Neural cell (in vitro differentiated cells): ENCODE results near the gene CDCP1. TPM values are rescaled to one million over a fixed set of nuclear protein-coding genes. Genes with fewer than 3 reads are reported as not detected.

Experiments
- H2AFZ ChIP-seq: fragments of 200-600, 300-800 bp; sonication (generic), shearing (Covaris generic); 2 replicates; pipeline ENCODE4 v1.6.0; 2014; ENCODE audit warnings: low read depth, mild to moderate bottlenecking, antibody characterized with exemption, low read length, moderate library complexity
- H3F3A ChIP-seq: fragments of 200-600 bp; shearing (Covaris generic); 2 replicates; pipeline ENCODE4 v1.6.1; 2016; ENCODE audit warnings: mild to moderate bottlenecking, moderate library complexity, mixed read lengths, antibody characterized with exemption, low read length; ENCODE audit not compliant: insufficient read depth, poor library complexity, severe bottlenecking
- H3K27ac ChIP-seq: fragments of 200-600, 300-800 bp; sonication (generic), shearing (Covaris generic); 2 replicates; pipeline ENCODE4 v1.5.1; 2014; ENCODE audit warnings: mild to moderate bottlenecking, low read length, moderate library complexity
- H3K27me3 ChIP-seq: fragments of 300-800, 200-600 bp; sonication (generic), shearing (Covaris generic); 2 replicates; pipeline ENCODE4 v1.6.0; 2014; ENCODE audit warnings: mild to moderate bottlenecking, low read depth, low read length, moderate library complexity; ENCODE audit not compliant: insufficient read depth
- H3K36me3 ChIP-seq: fragments of 300-800, 200-600 bp; sonication (generic), shearing (Covaris generic); 2 replicates; pipeline ENCODE4 v1.5.1; 2014; ENCODE audit warnings: mild to moderate bottlenecking, antibody characterized with exemption, low read length, moderate library complexity; ENCODE audit not compliant: insufficient read depth
- H3K4me2 ChIP-seq: fragments of 300-800, 200-600 bp; sonication (generic), shearing (Covaris generic); 2 replicates; pipeline ENCODE4 v1.6.0; 2014; ENCODE audit warnings: mild to moderate bottlenecking, low read length
- H3K4me3 ChIP-seq: fragments of 300-800, 200-600 bp; sonication (generic), shearing (Covaris generic); 2 replicates; pipeline ENCODE4 v1.5.1; 2014; ENCODE audit warnings: mild to moderate bottlenecking, low read length, moderate library complexity
- H3K79me2 ChIP-seq: fragments of 200-600 bp; shearing (Covaris generic); replicated peaks from 2 replicates; pipeline ENCODE4 v1.6.0; 2014; ENCODE audit warnings: mild to moderate bottlenecking, low read length, moderate library complexity; ENCODE audit not compliant: insufficient read depth
- H3K9ac ChIP-seq: fragments of 300-800, 200-600 bp; sonication (generic), shearing (Covaris generic); 2 replicates; pipeline ENCODE4 v1.6.1; 2016; ENCODE audit warnings: mild to moderate bottlenecking, low read length, mixed read lengths
- H3K9me2 ChIP-seq: fragments of 200-600 bp; shearing (Covaris generic); 2 replicates; pipeline ENCODE4 v1.6.1; 2016; ENCODE audit warnings: mild to moderate bottlenecking, low read length, mixed read lengths; ENCODE audit not compliant: insufficient read depth
- H3K9me3 ChIP-seq: fragments of 200-600, 300-800 bp; sonication (generic), shearing (Covaris generic); 2 replicates; pipeline ENCODE4 v1.6.1; 2016; ENCODE audit warnings: mild to moderate bottlenecking, mixed run types, low read length, moderate library complexity, mixed read lengths
- H4K20me1 ChIP-seq: fragments of 200-600 bp; shearing (Covaris generic); 2 replicates; pipeline ENCODE4 v1.6.1; 2016; ENCODE audit warnings: mild to moderate bottlenecking, mixed run types; ENCODE audit not compliant: insufficient read depth
- CTCF ChIP-seq: fragments of 450-650 bp; IDR thresholded peaks from 2 replicates; pipeline ENCODE4 v1.5.1; 2014; ENCODE audit warnings: antibody characterized with exemption, mild to moderate bottlenecking, moderate library complexity; ENCODE audit not compliant: poor library complexity, severe bottlenecking
- EP300 ChIP-seq: fragments of 450-650 bp; conservative IDR thresholded peaks from 2 replicates; pipeline ENCODE4 v1.6.1; 2014; ENCODE audit warnings: antibody characterized with exemption, mild to moderate bottlenecking, moderate library complexity; ENCODE audit not compliant: poor library complexity, severe bottlenecking
- EZH2 ChIP-seq: fragments of 200-600, 300-800 bp; shearing (Covaris generic), sonication (generic); IDR thresholded peaks from 2 replicates; pipeline ENCODE4 v1.6.1; 2014; ENCODE audit warnings: antibody characterized with exemption, low read length, borderline replicate concordance, mild to moderate bottlenecking; ENCODE audit not compliant: insufficient read depth, poor library complexity, severe bottlenecking
- MXI1 ChIP-seq: fragments of 450-650 bp; conservative IDR thresholded peaks from 2 replicates; pipeline ENCODE4 v1.6.1; 2014; ENCODE audit warnings: antibody characterized with exemption, mild to moderate bottlenecking; ENCODE audit not compliant: poor library complexity, severe bottlenecking
- RAD21 ChIP-seq: fragments of 450-650 bp; conservative IDR thresholded peaks from 2 replicates; pipeline ENCODE4 v1.6.1; 2014; ENCODE audit warnings: antibody characterized with exemption, mild to moderate bottlenecking, moderate library complexity
- REST ChIP-seq: IDR thresholded peaks from 2 replicates; pipeline ENCODE4 v1.6.1; 2012; ENCODE audit warnings: borderline replicate concordance
- SMC3 ChIP-seq: fragments of 450-650 bp; conservative IDR thresholded peaks from 2 replicates; pipeline ENCODE4 v1.6.1; 2014; ENCODE audit warnings: antibody characterized with exemption, mild to moderate bottlenecking, moderate library complexity; ENCODE audit not compliant: poor library complexity
- TAF1 ChIP-seq: IDR thresholded peaks from 2 replicates; pipeline ENCODE4 v1.6.1; 2012; ENCODE audit warnings: low read depth
- polyA plus RNA-seq: library from polyadenylated mRNA; depleted of rRNA; stranded (reverse); fragments of >200 nt; gene quantifications from 2 replicates; pipeline ENCODE4 v1.2.3, GENCODE V29; 2014

Gene CDCP1
- polyA plus RNA-seq, 1 donor from 2014 or later: not detected

GRCh38 chr3:45170096-45170495 is 23.9 kb upstream of the CDCP1 start:
- H3K79me2 ChIP-seq: no peaks in the 10 kb centered on the region

GRCh38 chr3:45169125-45169904 is 23.1 kb upstream of the CDCP1 start:
- H3K27me3 ChIP-seq: no peaks in the 10 kb centered on the region
- no peak overlapping the region for H3K27ac ChIP-seq
- H3K36me3 ChIP-seq: no peaks in the 10 kb centered on the region
- no peaks in the 10 kb centered on the region for H3F3A ChIP-seq
- H3K9me2 ChIP-seq: no peaks in the 10 kb centered on the region
- no peaks in the 10 kb centered on the region for H4K20me1 ChIP-seq
- H3K4me2 ChIP-seq: no peak overlapping the region
- H3K4me3 ChIP-seq: no peak overlapping the region
- H3K79me2 ChIP-seq: no peaks in the 10 kb centered on the region
- no peak overlapping the region for H2AFZ ChIP-seq
- H3K9ac ChIP-seq: no peak overlapping the region
- no peaks in the 10 kb centered on the region for H3K9me3 ChIP-seq
- no peak for TF ChIP-seq EP300
- no peak for TF ChIP-seq REST
- TF ChIP-seq EZH2: no peak
- TF ChIP-seq CTCF: no peak
- no peak for TF ChIP-seq MXI1

More at GRCh38 chr3:45170096-45170495, 23.9 kb upstream of the CDCP1 start:
- Histone ChIP-seq H3K9me3 (no peaks in the 10 kb centered on the region), H3K36me3 (no peaks in the 10 kb centered on the region), H3K9ac (no peak overlapping the region), H3K9me2 (no peaks in the 10 kb centered on the region), H3K27me3 (no peaks in the 10 kb centered on the region), H4K20me1 (no peaks in the 10 kb centered on the region), H3K27ac (no peak overlapping the region), H3K4me3 (no peak overlapping the region), H3K4me2 (no peak overlapping the region), H3F3A (no peaks in the 10 kb centered on the region), H2AFZ (no peak overlapping the region)
- TF ChIP-seq REST (no peak), RAD21 (no peak), EZH2 (no peak), CTCF (no peak), SMC3 (no peak), TAF1 (no peak)
